GM12801 (cell line): ENCODE measurements around the gene GYS1.

ENCODE experiments used
- CTCF ChIP-seq: IDR thresholded peaks from one replicate; pipeline ENCODE4 v1.5.1; 2011; ENCODE audit warnings: control low read depth; ENCODE audit not compliant: insufficient read length; ENCODE audit errors: extremely low read depth

GYS1 gene

GRCh38 chr19:49020931-49021895 is 28.1 kb upstream of the GYS1 start:
- TF ChIP-seq CTCF = no peak

GRCh38 chr19:49020342-49020741 is 27.2 kb upstream of the GYS1 start:
- no peak for TF ChIP-seq CTCF

GRCh38 chr19:49019242-49019932 is 26.3 kb upstream of the GYS1 start:
- TF ChIP-seq CTCF = no peak

GRCh38 chr19:49017666-49018351 is 24.7 kb upstream of the GYS1 start:
- TF ChIP-seq CTCF = no peak

GRCh38 chr19:49017041-49017665 is 24.0 kb upstream of the GYS1 start, which contains the start of gene LHB:
LHB (minus strand) TSS chr19:49017091; CDS start chr19:49017081, 10 bp downstream.
- no peak for TF ChIP-seq CTCF

- no peak for TF ChIP-seq CTCF
These were observed 23.1 kb upstream of the GYS1 start for GRCh38 chr19:49016067-49016839.
